Esophagus muscularis mucosa (tissue), 4 donors: Measurements from ENCODE around the gene SNAPC4. TPM values are rescaled to one million over a fixed set of nuclear protein-coding genes. Genes with fewer than 3 reads are reported as not detected.

Source experiments
- total RNA-seq, 4 donors: library from RNA; depleted of rRNA; stranded (reverse); fragments of >200 nt; gene quantifications; one replicate each; pipeline versions ENCODE4 v1.1.0 to v1.2.1, GENCODE V29; 2016

SNAPC4 gene
- total RNA-seq, 4 donors from 2014 or later: 3.3 to 8.4 (median 4.9) TPM

Other genes with a start within 250 kb of the SNAPC4 start
- not detected for gene LHX3, start 195.0 kb downstream of the SNAPC4 start, total RNA-seq
- 1 to 10 TPM; 5.4 to 7.6 (median 6.3) TPM for gene QSOX2, start 154.4 kb downstream of the SNAPC4 start, total RNA-seq
- gene CCDC187, start 96.1 kb downstream of the SNAPC4 start, total RNA-seq: not detected
- gene GPSM1, start 72.6 kb downstream of the SNAPC4 start, total RNA-seq: 10 to 100 TPM in 3 of 4 donors, 1 to 10 TPM in 1; 8.3 to 18.5 (median 16.3) TPM
- gene DNLZ, start 36.4 kb downstream of the SNAPC4 start, total RNA-seq: 10 to 100 TPM; 29.5 to 41.3 (median 35.8) TPM
- gene CARD9, start 26.5 kb downstream of the SNAPC4 start, total RNA-seq: 1 to 10 TPM; 1.2 to 4.2 (median 1.9) TPM
- 10 to 100 TPM; 26.2 to 44.8 (median 37.6) TPM for gene ENTR1, start 10.4 kb upstream of the SNAPC4 start, total RNA-seq
- 10 to 100 TPM; 22.8 to 43.9 (median 35.0) TPM for gene PMPCA, start 10.5 kb upstream of the SNAPC4 start, total RNA-seq
- gene INPP5E, start 39.7 kb upstream of the SNAPC4 start, total RNA-seq: 10 to 100 TPM in 2 of 4 donors, 1 to 10 TPM in 2; 8.4 to 17.1 (median 12.5) TPM
- gene SEC16A, start 82.9 kb upstream of the SNAPC4 start, total RNA-seq: 10 to 100 TPM; 43.2 to 62.3 (median 51.3) TPM
- gene NOTCH1, start 145.9 kb upstream of the SNAPC4 start, total RNA-seq: 10 to 100 TPM; 48.6 to 90.6 (median 58.8) TPM